ENCODE data around the gene SLC25A34.

SLC25A34 gene

GRCh38 chr1:15753776-15754175 lies 17.7 kb downstream of the SLC25A34 start:
- DNase-seq (ENCODE audit: low read depth), result no peak

GRCh38 chr1:15755021-15755645 lies 19.1 kb downstream of the SLC25A34 start:
- DNase-seq (ENCODE audit: low read depth), result no peak

GRCh38 chr1:15755646-15756040 lies 19.6 kb downstream of the SLC25A34 start:
- no peak for DNase-seq (ENCODE audit: low read depth)

GRCh38 chr1:15756143-15757015 lies 20.3 kb downstream of the SLC25A34 start:
- DNase-seq (ENCODE audit: low read depth), result no peak

GRCh38 chr1:15757016-15757543 lies 21.0 kb downstream of the SLC25A34 start:
- DNase-seq (ENCODE audit: low read depth), result no peak

GRCh38 chr1:15757575-15758342 lies 21.7 kb downstream of the SLC25A34 start:
- DNase-seq (ENCODE audit: low read depth), result no peak

- DNase-seq (ENCODE audit: low read depth), result no peak
Observed at GRCh38 chr1:15758343-15758931, 22.4 kb downstream of the SLC25A34 start, which contains the start of gene FBLIM1. TSS of gene FBLIM1 (plus strand) at chr1:15758795. CDS start at chr1:15764984, 6,189 bp downstream.

- DNase-seq (ENCODE audit: low read depth), result no peak
Observed at GRCh38 chr1:15758953-15759661, 23.0 kb downstream of the SLC25A34 start.

GRCh38 chr1:15760520-15761211 lies 24.6 kb downstream of the SLC25A34 start:
- DNase-seq (ENCODE audit: low read depth), result no peak

GRCh38 chr1:15761366-15762128 lies 25.5 kb downstream of the SLC25A34 start:
- DNase-seq (ENCODE audit: low read depth), result no peak

GRCh38 chr1:15762546-15762945 lies 26.5 kb downstream of the SLC25A34 start:
- DNase-seq (ENCODE audit: low read depth), result no peak

GRCh38 chr1:15764269-15764764 lies 28.3 kb downstream of the SLC25A34 start:
- DNase-seq (ENCODE audit: low read depth), result no peak

GRCh38 chr1:15764890-15765289 lies 28.8 kb downstream of the SLC25A34 start:
- DNase-seq (ENCODE audit: low read depth), result no peak

GRCh38 chr1:15765495-15766194 lies 29.6 kb downstream of the SLC25A34 start:
- no peak for DNase-seq (ENCODE audit: low read depth)

- DNase-seq (ENCODE audit: low read depth), result no peak
Observed at GRCh38 chr1:15767941-15768340, 31.9 kb downstream of the SLC25A34 start.

GRCh38 chr1:15768388-15768787 lies 32.3 kb downstream of the SLC25A34 start:
- DNase-seq (ENCODE audit: low read depth), result no peak

- no peak for DNase-seq (ENCODE audit: low read depth)
Observed at GRCh38 chr1:15770313-15770962, 34.4 kb downstream of the SLC25A34 start.

- DNase-seq (ENCODE audit: low read depth), result no peak
Observed at GRCh38 chr1:15771836-15772515, 35.9 kb downstream of the SLC25A34 start.
